OCI-M2 (cell line): ENCODE measurements around the gene S100Z.
"Not testable (repeated sequence)": the region's sequence is repeated elsewhere in the genome, so short reads cannot be mapped to it uniquely, and the experiment has no call there.

Experiments used
- DNase-seq: peaks from one replicate; lab custom pipeline; 2025; ENCODE audit not compliant: unreplicated experiment; lab: John Stamatoyannopoulos, UW

The S100Z gene

GRCh38 chr5:76822105-76822731 is 27.6 kb upstream of the S100Z start:
- not testable (repeated sequence) for DNase-seq

- DNase-seq = not testable (repeated sequence)
These were observed 23.4 kb upstream of the S100Z start for GRCh38 chr5:76826416-76826815.

- no peak for DNase-seq
These were observed 18.7 kb upstream of the S100Z start for GRCh38 chr5:76831110-76831452.

GRCh38 chr5:76836181-76836580 is 13.6 kb upstream of the S100Z start:
- DNase-seq = no peak

GRCh38 chr5:76836585-76836984 is 13.2 kb upstream of the S100Z start:
- DNase-seq = no peak

- DNase-seq = no peak
These were observed 11.1 kb upstream of the S100Z start for GRCh38 chr5:76838481-76839261.

GRCh38 chr5:76841361-76841760 is 8.5 kb upstream of the S100Z start:
- DNase-seq = no peak

GRCh38 chr5:76845890-76846289 is 3.9 kb upstream of the S100Z start:
- DNase-seq = no peak

GRCh38 chr5:76850543-76851145 is 830 bp downstream of the S100Z start:
- DNase-seq = no peak

GRCh38 chr5:76851728-76852369 is 2.0 kb downstream of the S100Z start:
- no peak for DNase-seq

GRCh38 chr5:76852772-76853171 is 3.0 kb downstream of the S100Z start:
- no peak for DNase-seq

GRCh38 chr5:76853741-76854140 is 3.9 kb downstream of the S100Z start:
- not testable (repeated sequence) for DNase-seq

GRCh38 chr5:76854644-76855043 is 4.8 kb downstream of the S100Z start:
- no peak for DNase-seq

- not testable (repeated sequence) for DNase-seq
These were observed 5.7 kb downstream of the S100Z start for GRCh38 chr5:76855501-76855900.

GRCh38 chr5:76855961-76856360 is 6.1 kb downstream of the S100Z start:
- DNase-seq = no peak

- not testable (repeated sequence) for DNase-seq
These were observed 7.0 kb downstream of the S100Z start for GRCh38 chr5:76856800-76857199.

GRCh38 chr5:76859591-76860247 is 9.9 kb downstream of the S100Z start:
- DNase-seq = no peak

- no peak for DNase-seq
These were observed 11.8 kb downstream of the S100Z start for GRCh38 chr5:76861612-76862011.

- DNase-seq = no peak
These were observed 13.2 kb downstream of the S100Z start for GRCh38 chr5:76863001-76863400.

GRCh38 chr5:76866503-76866902 is 16.7 kb downstream of the S100Z start:
- no peak for DNase-seq

- DNase-seq = no peak
These were observed 17.2 kb downstream of the S100Z start for GRCh38 chr5:76867038-76867437.
